GM03348 (cell line): ENCODE measurements around the gene RAB43.
"Not testable (repeated sequence)": the region's sequence is repeated elsewhere in the genome, so short reads cannot be mapped to it uniquely, and the experiment has no call there.

Source experiments
- DNase-seq: peaks from one replicate; pipeline ENCODE4 v3.0.0; 2012; ENCODE audit warnings: low spot score

RAB43 gene

DNA sequence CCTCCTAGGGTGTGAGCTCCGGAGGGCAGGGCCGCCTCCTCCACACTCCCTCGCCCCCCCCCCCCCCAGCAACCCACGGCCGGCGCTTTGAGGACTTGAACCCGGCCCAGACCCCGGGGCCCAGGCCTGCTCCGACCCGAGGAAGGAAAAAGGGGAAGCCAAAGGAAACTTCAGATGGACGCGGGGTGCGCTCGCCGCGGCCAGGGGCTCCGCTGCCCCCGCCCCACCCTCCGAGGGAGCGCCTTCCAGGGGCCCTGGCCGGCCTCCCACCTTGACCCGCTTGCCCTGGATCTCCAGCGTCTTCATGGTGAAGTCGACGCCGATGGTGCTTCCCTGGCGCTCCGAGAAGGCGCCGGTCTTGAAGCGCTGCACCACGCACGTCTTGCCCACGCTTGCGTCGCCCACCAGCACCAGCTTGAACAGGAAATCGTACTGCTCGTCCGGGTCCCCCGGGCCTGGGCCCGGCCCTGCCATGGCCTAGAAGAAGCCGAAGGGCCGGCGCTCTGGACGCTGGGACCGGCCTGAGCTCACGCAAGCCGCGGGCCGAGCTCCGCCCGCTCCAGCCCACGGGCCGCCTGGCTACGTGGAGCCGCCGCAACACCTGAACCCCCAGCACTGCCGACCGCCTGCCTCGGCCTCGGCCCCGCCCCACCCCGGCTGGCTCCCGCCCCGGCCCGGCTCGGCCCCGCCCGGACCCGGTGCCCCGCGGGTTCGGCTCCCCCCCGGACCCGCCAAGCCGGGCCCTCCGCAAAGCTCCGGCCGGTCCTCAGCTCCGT lies 400 bp downstream of the RAB43 start:
- DNase-seq = no peak

DNA sequence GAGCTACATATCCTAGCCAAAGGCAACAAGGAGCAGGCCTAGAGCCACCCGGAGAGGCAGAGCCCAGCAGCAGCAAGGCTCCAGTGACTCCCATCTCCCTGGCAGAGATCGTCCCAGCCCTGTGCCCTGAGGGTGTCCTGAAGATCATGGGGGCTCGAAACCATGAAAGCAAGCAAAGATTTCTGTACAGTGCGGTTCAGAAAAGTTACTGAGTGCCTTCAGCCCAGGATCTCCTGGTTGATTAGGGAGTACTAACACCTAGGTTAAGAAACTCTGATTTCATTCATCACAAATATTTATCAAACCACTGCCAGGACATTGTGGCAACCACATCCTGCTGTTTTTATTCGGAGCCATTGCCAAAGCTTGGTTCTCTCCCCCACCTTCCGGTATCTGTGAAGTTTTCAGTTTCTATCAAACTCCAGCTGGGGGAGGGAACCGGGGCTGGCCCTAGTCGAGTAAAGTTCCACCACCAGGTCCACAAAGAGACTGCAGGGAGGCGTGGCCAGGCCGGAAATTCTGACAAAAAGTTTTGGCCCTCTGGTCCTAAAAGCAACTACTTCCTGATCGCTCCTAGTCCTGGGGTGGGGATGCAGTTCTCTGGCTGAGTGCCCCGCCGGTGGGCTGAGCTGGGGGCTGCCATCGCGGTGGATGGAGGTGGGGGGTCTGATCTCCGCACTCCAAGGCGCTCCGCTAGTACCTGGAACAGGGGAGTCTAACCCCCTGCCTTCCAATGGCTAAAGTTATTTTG lies 1.2 kb downstream of the RAB43 start:
- DNase-seq = peak; percentile 94

DNA sequence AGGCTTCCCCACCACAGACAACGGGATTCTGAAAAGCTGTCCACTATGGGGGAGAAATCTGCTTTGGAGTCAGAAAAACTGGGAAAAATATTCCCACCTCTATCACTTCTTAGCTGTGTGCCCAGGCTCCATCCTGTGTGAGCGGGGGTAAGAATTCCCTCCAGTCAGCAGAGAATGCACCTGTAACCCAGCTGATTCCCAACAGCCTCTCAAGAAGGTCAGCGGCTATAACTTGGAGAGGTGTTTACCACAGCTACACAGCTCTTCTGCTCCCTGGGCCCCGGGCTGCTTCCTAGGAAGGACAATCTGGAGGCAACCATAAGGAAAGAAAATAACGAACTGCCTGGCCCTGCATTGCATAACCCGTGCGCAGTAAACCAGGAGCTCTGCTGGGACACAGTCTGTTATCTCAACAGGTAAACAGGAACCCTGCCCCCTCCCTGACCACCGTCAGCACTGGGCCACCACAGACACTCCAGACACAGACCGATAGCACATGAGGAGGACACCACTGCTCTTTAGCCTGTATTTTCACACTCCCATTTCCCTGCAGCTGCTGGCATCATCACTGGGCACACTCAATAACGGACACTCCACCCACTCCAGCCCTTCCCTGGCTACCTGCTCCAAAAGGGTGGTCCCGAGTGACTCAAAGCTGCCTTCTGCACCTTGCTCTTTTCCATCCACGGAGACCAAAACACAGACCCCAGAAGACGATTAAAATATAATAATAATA lies 2.1 kb downstream of the RAB43 start:
- no peak for DNase-seq

DNA sequence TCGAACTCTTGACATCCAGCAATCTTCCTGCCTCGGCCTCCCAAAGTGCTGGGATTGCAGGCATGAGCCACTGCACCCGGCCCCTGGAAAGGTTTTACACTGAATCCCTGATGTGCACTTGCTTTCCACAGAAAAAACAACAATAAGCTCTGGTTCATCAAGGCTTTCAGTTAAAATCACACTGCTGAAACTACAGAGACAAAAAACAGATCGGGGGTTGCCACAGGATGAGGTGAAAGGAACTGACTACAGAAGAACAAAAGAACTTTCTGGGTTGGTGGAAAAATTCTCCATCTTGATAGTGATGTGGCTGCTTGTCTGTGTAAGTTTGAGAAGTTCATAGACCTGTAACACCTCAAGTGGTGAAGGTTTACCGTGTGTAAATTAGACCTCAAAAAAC lies 2.9 kb downstream of the RAB43 start:
- DNase-seq = no peak

DNA sequence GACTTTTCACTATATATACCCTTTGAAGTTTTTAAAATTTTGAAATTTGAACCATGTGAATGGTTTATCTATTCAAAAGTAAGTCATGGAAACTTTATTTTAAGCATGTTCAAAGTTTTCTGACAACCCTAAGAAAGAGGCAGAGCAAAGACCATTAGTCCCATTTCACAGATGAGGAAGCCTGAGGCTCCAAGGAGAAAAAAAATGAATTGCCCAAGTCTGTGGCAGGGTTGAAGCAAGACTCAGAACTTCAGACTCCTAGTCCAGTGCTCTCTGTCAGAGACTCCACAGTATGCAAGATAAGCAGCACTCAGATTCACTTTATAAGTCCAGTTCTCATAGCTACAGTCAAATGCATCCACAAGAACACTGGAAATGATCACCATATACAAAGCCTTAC lies 4.5 kb downstream of the RAB43 start:
- no peak for DNase-seq

DNA sequence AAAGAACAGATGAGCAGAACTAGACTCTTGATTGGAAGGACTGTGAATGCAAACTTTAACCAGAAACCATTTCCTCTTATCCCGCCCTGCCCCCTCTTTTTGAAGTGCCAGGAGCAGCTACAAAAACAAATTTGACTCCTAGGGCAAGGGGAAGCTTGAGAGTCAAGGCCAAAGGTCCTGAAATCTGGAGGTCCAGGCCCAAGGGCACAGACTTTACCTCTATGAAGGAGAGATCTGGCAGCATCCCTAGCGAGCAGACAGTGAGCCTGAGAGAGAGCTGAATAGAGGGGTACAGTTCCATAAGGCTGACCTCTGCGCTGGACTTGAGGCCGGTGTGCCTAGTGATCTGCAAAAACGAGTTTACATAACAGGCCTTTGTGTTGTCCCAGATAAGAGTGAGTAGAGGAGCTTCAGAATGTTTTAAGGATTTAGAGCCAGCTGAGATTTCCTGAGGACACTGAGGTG lies 5.1 kb downstream of the RAB43 start:
- no peak for DNase-seq

DNA sequence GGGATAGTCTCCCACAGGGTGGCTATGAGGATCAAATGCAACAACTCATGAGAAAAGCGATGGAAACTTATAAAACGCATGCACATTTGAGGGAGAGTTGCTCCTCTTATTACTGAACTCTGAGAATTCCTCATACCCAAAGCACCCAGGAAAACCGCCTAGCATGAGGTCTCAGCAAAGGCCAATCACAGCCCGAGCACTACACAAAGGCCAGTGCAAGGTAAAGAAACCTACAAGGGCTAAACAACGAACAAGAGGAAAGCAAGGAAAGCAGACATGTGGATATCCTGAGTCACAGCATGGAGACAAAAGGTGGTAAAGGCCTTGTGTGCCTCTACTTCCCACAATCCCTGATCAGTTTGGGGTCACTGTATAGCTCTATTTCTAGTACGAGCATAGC lies 7.1 kb downstream of the RAB43 start:
- DNase-seq = no peak

DNA sequence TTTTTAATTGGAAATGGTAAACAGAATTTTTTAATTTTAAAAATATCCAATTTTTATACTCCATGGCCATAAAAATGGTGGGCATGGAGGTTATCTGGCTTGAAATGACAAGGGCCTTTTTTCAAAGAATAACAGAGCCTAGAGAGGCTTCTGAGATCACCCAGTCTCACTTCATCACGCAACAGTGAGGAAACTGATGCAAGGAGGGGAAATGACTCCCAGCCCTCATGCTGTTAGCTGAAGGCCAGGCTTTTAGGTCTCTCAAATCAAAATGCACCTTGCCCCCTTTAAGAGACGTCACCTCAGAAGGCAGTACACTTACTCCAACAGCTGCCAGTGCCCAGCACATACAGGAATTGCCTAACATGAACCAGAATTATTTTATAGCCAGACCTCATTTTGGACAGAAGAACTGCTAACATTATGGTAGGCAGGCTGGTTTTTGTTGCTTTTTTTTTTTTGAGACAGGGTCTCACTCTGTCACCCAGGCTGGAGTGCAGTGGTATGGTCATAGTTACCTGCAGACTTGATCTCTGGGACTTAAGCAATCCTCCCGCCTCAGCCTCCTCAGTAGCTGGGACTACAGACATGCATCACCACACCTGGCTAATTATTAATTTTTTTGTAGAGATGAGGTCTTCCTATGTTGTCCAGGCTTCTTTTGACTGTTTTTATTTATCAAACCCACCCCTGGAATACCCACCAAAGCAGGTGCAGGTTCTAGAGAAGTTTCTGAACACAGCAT lies 9.1 kb downstream of the RAB43 start:
- peak; percentile 41 for DNase-seq

DNA sequence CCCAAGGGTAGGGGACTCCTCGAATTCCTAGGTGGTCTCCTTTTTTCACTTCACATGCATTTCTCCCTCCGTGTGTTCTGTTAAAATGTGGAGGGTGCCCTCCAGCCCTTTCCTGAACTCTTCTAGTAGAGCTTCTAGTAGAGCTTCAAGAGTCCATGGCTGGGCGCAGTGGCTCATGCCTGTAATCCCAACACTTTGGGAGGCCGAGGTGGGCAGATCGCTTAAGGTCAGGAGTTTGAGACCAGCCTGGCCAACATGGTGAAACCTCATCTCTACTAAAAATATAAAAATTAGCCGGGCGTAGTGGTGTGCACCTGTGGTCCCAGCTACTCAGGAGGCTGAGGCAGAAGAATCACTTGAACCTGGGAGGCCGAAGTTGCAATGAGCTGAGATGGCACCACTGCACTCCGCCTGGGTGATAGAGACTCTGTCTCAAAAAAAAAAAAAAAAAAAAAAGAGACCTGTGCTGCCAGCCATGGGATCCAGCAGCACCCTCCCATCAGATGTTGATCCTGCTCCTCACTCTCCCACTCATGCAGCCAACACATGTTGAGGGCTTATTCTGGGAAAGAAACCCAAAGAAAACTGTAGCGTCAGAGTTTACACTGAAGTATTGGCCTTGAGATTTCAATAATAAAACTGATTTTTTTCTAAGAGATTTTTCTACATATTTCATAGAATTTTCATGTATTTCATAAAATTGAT lies 10.4 kb downstream of the RAB43 start:
- not testable (repeated sequence) for DNase-seq

DNA sequence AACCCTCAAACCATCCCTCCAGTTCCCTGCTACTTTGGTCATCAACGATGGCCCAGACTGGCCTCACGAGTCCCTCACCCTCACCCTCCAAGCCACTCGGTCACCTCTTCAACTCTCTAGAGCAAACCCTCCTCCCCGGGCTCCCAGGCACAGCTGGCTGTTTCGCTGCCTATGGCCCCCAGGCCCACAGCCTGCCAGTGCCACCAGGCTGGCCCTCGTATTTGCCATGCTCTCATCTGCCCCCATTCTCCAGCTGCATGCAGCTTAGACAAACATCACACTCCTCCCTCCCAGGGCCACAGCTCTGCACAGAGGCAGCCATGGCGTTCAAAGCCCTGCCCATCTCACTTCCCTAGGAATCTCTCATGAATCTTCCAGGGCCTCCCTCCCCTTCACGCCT lies 13.8 kb downstream of the RAB43 start:
- DNase-seq = no peak

DNA sequence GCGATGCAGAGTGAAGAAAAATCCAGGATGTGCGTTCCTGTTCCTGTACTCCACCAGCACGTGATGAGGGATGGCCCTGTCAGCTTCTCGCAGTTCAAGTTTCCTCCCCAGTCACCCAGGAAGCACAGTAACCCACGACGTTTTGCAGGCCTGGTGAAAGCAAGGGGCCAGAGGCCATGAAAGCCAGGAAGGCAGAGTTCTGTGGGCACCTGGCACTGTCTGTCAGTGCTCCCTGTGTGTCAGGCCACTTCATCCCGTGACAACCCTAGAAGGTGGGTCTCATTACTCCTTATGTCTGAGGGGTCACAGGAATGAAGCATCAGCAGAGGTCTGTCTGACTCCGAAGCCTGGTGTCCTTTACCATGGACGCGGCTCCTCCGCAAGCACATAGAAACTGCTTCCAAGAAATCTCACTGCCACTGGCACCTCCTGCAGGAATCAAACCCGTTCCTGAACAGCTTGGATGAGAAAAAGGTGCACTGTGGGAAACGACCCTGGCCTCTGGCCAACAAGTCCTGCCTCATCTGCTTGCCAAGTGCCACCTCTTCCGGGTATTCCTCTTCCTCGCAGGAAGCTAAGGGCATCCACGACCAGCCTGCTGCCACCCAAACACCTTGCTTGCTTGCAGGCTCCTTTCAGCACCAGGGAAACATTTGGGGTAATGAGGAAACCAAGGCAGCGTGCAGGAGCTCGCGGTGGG lies 14.6 kb downstream of the RAB43 start:
- no peak for DNase-seq

DNA sequence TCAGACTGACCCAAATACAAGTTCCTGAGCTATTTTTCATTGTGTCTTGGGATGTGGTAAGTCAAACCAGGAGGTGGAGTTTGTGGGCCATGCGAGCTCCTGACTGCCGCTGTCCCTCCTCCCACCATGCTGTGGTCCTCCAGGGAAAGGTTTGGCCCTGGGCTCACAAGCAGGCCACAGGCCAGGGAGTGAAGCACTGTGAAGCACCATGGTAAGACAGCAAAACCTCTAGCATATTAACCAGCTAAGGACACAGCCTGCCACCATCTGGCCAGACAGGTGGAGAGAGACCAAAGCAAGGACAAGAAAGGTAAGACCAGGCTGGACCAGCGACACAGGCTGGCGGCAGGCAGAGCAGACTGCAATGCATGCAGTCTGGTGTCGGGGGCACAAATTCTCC lies 15.3 kb downstream of the RAB43 start:
- DNase-seq = no peak

DNA sequence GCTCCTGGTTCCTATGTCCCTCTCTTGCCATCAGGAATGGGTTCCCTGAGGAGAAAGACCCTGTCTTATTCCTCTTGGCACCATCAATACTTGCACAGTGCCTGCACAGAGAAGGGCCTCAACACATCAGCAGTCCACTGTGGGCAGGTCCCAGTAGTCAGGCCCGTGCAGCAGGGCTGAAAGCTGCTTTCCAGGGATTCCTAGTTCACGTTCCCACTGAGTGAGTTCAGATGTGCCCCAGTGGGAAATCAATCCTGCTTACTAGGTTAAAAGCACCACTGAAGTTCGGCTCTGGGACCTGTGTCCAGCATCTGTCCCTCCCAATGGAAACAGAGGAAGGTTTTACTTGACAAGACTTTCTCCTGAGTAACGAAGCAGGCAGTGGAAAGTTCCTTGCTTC lies 15.7 kb downstream of the RAB43 start:
- DNase-seq = no peak

DNA sequence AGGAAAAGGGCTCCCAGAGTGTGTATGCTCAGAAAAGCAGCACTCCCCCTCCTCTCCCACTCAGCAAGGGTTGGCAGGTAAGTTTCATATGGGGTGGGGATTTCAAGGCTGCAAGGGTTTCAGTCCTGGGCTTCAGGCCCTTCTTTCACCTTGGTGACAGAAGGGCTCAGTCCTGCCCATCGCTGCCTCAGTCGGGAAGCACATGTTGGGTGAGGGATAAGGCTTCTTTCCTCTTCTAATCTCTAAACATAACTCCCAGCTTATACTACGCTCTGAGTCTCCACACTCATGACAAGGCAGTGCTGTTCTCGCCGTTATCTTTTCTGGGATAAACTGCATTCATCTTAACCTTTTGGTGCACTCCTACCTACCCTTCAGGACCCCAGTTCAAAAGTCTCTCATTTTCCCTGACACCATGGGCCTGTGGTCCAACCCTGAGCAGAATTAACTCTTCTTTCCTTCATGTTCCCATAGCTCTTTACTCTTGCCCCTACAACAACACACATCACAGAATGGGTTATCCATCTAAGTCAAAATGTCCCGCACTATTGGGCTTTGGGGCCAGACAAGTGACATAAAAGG lies 17.0 kb downstream of the RAB43 start:
- DNase-seq = no peak

DNA sequence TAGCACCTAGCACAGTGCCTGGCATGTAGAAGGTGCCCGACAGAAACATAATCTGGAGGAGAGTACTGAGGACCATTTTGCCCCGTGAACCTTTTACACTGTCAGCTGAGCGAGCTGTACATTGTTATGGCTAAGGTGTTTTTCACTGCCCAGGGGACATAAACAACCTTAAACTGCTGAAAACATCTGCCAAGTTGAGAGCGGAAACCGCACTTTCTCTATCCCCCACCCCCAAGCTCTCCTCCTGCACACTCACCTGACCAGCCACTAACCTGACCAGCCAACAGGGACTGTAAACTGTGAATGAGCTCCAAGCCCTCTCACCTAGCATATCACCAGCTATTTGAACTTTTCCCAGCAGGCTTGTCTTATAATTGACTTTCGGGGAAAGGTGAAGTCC lies 17.6 kb downstream of the RAB43 start:
- no peak for DNase-seq

DNA sequence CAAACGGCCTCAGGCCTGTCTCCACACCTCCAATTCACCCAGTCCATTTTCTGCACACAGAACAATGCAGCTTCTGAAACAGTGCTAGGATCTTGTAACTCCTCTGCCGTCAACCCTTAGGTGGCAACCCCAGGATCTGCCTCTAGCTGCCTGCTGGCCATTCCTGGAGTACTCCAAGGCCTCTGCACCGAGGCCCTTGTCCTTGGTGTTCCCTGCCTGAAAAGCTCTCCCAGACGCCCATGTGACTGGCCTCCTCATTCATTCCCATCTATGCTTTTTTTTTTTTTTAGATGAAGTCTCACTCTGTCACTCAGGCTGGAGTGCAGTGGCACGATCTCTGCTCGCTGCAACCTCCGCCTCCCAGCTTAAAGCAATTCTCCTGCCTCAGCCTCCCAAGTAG lies 18.3 kb downstream of the RAB43 start:
- DNase-seq = no peak

DNA sequence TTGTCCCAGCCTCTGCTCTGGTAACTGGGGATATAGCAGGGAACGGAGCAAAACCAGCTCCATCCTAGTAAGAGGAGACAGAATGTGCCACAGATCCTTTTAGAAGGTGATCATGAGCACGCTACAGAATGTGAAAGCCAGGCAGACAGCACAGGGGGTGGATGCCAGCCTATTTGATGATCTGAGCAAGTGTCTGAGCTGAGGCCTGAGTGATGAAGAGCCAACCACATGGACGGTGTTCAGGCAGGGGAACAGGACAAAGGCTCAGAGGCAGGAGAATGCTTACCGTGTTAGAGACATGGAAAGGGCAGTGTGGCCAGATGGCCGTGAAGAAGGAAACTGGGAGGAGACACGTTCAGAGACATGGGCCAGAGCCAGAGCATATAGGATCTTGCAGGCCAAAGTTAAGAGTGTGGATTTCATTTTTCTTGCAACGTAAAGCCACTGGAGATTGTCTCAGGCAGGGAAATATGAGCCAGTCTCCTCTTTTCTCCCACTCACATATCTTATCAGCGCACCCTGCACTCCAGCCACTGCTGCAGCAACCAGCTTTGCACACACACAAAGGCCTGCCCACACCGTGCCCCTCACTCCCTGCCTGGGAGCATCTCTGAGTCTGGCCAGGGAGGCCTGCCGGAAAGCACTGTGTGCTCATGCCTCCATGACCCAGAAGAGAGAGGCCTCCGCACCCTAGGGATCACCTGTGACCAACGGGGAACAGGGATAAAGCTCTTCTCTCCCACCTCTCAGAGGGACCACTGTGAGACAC lies 20.1 kb downstream of the RAB43 start:
- DNase-seq = no peak

DNA sequence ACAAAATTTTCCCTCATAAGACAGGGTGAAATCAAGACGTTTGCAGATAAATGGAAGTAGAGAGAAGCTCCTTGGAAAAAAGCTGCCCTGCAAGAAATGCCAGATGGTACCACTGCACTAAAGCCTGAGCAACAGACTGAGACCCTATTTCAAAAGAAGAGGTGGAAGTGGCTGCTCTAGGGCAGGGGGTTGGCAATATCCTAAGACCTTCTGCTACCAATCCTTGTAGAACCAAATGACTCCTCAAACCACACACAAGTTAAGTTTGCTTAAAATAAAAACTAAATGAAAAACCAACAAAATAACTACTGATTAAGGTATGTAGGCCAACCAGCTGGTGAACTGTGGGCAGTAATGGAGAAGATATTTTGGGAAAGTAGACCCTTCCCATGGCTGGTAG lies 21.3 kb downstream of the RAB43 start:
- no peak for DNase-seq

DNA sequence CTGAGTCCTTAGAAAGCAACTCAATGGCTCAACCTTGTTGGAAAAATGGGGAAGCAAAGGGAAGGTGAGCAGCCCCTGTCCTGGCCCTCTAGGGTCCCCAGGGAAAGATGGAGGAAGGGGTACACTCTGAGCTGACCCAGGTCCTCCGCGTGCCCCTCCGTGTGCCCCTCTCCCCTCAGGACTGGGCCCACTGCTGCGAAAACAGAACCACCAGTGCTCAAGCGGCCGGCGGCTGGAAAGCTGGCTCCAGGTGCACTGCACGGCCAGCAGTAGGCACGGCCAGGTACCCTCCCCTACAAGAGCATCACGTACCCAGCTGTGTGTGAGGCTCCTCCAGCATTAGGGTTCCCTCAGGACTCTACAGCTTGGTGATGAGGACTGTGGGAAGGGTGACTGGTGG lies 26.3 kb downstream of the RAB43 start:
- DNase-seq = no peak

DNA sequence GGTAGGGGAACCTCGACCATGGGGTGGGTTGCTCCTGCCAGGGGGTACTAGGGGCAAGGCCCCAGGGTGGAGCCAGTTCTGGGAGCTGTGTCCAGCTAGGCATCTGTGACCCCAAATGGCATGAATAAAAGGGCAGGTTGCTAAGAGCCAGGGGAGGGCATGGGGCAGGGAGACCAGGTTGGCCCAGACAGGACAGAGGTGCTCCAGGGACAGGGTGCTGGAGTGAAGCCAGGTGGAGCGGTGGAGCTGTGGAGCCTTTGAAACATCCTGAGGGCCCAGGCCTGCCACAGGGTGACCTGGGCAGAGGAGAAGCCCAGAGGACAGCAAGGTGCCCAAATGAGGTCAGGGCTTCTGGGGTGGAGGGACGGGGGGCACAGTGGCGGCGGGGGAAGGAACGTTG lies 33.3 kb downstream of the RAB43 start:
- DNase-seq = not testable (repeated sequence)
